Spleen (tissue), 11 donors: ENCODE results near the gene PRDM16. TPM values are rescaled to one million over a fixed set of nuclear protein-coding genes. Genes with fewer than 3 reads are reported as not detected.
"Not testable (repeated sequence)": the region's sequence is repeated elsewhere in the genome, so short reads cannot be mapped to it uniquely, and the experiment has no call there.

Experiments used
- DNase-seq: peaks from one replicate; pipeline ENCODE4 v3.0.0-alpha.2; 2020
- H3K27ac ChIP-seq, 8 donors: fragments of 200-600 bp; sonication (generic) in 7 of 8; 1 replicate in 4 of 8; 2 replicates in 4 of 8; pipeline versions ENCODE4 v1.5.0 to v1.8.0; 2016 to 2021; ENCODE audit warnings: inconsistent platforms in 4 of 8, mild to moderate bottlenecking in 4 of 8, moderate library complexity in 1 of 8
- H3K27me3 ChIP-seq, 7 donors: fragments of 200-600 bp; sonication (generic) in 6 of 7; replicated peaks in 1 of 7; 1 replicate in 4 of 7; 2 replicates in 3 of 7; pipeline versions ENCODE4 v1.5.0 to v1.8.0; 2016 to 2021; ENCODE audit warnings: inconsistent platforms in 3 of 7, mild to moderate bottlenecking in 1 of 7
- H3K36me3 ChIP-seq, 6 donors: fragments of 200-600 bp; sonication (generic) in 5 of 6; 1 replicate in 4 of 6; 2 replicates in 2 of 6; pipeline versions ENCODE4 v1.5.0 to v1.8.0; 2016 to 2021; ENCODE audit warnings: inconsistent platforms in 2 of 6
- H3K4me1 ChIP-seq, 6 donors: fragments of 200-600 bp; sonication (generic) in 5 of 6; 1 replicate in 3 of 6; 2 replicates in 3 of 6; pipeline versions ENCODE4 v1.5.0 to v1.8.0; 2016 to 2021; ENCODE audit warnings: inconsistent platforms in 3 of 6
- H3K4me3 ChIP-seq, 8 donors: fragments of 200-600 bp; sonication (generic) in 7 of 8; 1 replicate in 4 of 8; 2 replicates in 4 of 8; pipeline versions ENCODE4 v1.5.0 to v1.8.0; 2016 to 2021; ENCODE audit warnings: inconsistent platforms in 4 of 8, mild to moderate bottlenecking in 4 of 8, moderate library complexity in 2 of 8
- H3K9me3 ChIP-seq, 8 donors: fragments of 200-600 bp; sonication (generic) in 7 of 8; 1 replicate in 4 of 8; 2 replicates in 4 of 8; pipeline versions ENCODE4 v1.5.0 to v1.8.0; 2016 to 2021; ENCODE audit warnings: inconsistent platforms in 4 of 8
- POLR2A ChIP-seq, 3 donors: fragments of 450-650 bp; IDR thresholded peaks; one replicate each; pipeline ENCODE4 v1.5.1; 2017; ENCODE audit warnings: antibody characterized with exemption in 3 of 3, mild to moderate bottlenecking in 1 of 3
- POLR2AphosphoS5 ChIP-seq, 3 donors: sonication (generic); formaldehyde crosslinking; IDR thresholded peaks; one replicate each; pipeline ENCODE4 v1.5.1; 2017; ENCODE audit warnings: antibody characterized with exemption in 3 of 3
- WGBS, 5 donors: extraction: QIAGEN DNeasy Blood & Tissue Kit in 3 of 5; methylation state at CpG; one replicate each; pipeline versions ENCODE4 v1.1.5 to v1.1.7; 2013 to 2018; 5-methylcytosine and 5-hydroxymethylcytosine counted together
- intact Hi-C: fragments of 100-400 bp; cut with DNase I; formaldehyde crosslinking; loops from one replicate; pipeline ENCODE4 v1.15.0; 2023; ENCODE audit warnings: low total_unique reads
- polyA plus RNA-seq, 3 donors: library from polyadenylated mRNA; stranded (reverse); fragments of 200-250 nt; gene quantifications; one replicate each; pipeline ENCODE4 v1.2.1, GENCODE V29; 2013
- total RNA-seq, 7 donors: library from RNA; depleted of rRNA in 3 of 7; stranded (reverse); fragments of >200 nt in 3 of 7; fragmentation: NEBNext Ultra II Directional in 4 of 7; extraction: Animal tissue kit (Norgen Biotek cat#: 25700) in 4 of 7; gene quantifications; one replicate each; pipeline versions ENCODE4 v1.1.0 to v1.2.1, GENCODE V29; 2016 to 2021
- TF ChIP-seq, protein P1 (sequence below), 11 experiments: fragments of 200-600 bp in 7 of 11; fragments of 450-650 bp in 4 of 11; sonication (generic) in 4 of 11; IDR thresholded peaks in 8 of 11; conservative IDR thresholded peaks in 3 of 11; 1 replicate in 7 of 11; 2 replicates in 4 of 11; pipeline versions ENCODE4 v1.4.0 to v1.8.0; 2016 to 2021; ENCODE audit warnings: antibody characterized with exemption in 11 of 11, inconsistent platforms in 4 of 11, mild to moderate bottlenecking in 1 of 11
- donor health status: healthy with polysubstance abuse.
- donor health status: DM: no; HTN: no; CAD: no; lungs with moderate emphysema.
- donor health status: DM: no; HTN: no; CAD: no.
- donor health status: Bipolar disorder and iron deficiency.
- donor health status: healthy.
- donor health status: DM: no; HTN: no; CAD: no.
- donor health status: DM: yes; HTN: yes; CAD: no.

Gene PRDM16
- total and polyA plus RNA-seq, 10 donors, result 0.43 to 3.2 (median 1.4) TPM

- DNase-seq, result no peak
- H3K4me3 ChIP-seq, result no peak overlapping the region
- TF ChIP-seq, protein P1, sequence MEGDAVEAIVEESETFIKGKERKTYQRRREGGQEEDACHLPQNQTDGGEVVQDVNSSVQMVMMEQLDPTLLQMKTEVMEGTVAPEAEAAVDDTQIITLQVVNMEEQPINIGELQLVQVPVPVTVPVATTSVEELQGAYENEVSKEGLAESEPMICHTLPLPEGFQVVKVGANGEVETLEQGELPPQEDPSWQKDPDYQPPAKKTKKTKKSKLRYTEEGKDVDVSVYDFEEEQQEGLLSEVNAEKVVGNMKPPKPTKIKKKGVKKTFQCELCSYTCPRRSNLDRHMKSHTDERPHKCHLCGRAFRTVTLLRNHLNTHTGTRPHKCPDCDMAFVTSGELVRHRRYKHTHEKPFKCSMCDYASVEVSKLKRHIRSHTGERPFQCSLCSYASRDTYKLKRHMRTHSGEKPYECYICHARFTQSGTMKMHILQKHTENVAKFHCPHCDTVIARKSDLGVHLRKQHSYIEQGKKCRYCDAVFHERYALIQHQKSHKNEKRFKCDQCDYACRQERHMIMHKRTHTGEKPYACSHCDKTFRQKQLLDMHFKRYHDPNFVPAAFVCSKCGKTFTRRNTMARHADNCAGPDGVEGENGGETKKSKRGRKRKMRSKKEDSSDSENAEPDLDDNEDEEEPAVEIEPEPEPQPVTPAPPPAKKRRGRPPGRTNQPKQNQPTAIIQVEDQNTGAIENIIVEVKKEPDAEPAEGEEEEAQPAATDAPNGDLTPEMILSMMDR (IDR thresholded peaks at IDR 0.05 in 8 of 11, conservative IDR thresholded peaks at IDR 0.05 in 3 of 11), result no peak
- no peak for TF ChIP-seq POLR2AphosphoS5 (IDR thresholded peaks at IDR 0.05)
- TF ChIP-seq POLR2A (IDR thresholded peaks at IDR 0.05), result no peak
- H3K4me1 ChIP-seq, result peaks cover 0 to 13% (median 5%) of the 10 kb centered on the region in 6 donors
- intact Hi-C loops, result no loop called here
- H3K36me3 ChIP-seq, result no peaks in the 10 kb centered on the region
- peaks cover 0 to 55% (median 8%) of the 10 kb centered on the region in 7 donors for H3K27me3 ChIP-seq
- no peaks in the 10 kb centered on the region for H3K9me3 ChIP-seq
- no peak overlapping the region for H3K27ac ChIP-seq
- 84 to 88% (median 86%) methylated on average over 18 to 21 of the region's 21 CpGs for WGBS, 5 donors
Measured at GRCh38 chr1:3164671-3165070, 95.7 kb downstream of the PRDM16 start.

- peaks cover 0 to 18% (median 9%) of the 10 kb centered on the region in 6 donors for H3K4me1 ChIP-seq
- intact Hi-C loops, H3K27ac ChIP-seq, H3K4me3 ChIP-seq, H3K36me3 ChIP-seq, DNase-seq, H3K9me3 ChIP-seq: not testable (repeated sequence)
- peaks cover 0 to 57% (median 13%) of the 10 kb centered on the region in 7 donors for H3K27me3 ChIP-seq
- 84 to 100% (median 87%) methylated on average over 1 of the region's 1 CpG; no CpG with 5 or more reads in 1 of the 5 donors for WGBS, 5 donors
Measured at GRCh38 chr1:3165189-3165588, 96.2 kb downstream of the PRDM16 start.

- DNase-seq, result no peak
- TF ChIP-seq, protein P1 (IDR thresholded peaks at IDR 0.05 in 8 of 11, conservative IDR thresholded peaks at IDR 0.05 in 3 of 11), result no peak
- TF ChIP-seq POLR2AphosphoS5 (IDR thresholded peaks at IDR 0.05) (no peak), POLR2A (IDR thresholded peaks at IDR 0.05) (no peak)
- 85 to 94% (median 92%) methylated on average over 24 to 32 of the region's 32 CpGs for WGBS, 5 donors
- peaks cover 0 to 57% (median 19%) of the 10 kb centered on the region in 7 donors for H3K27me3 ChIP-seq
- H3K36me3 ChIP-seq, result no peaks in the 10 kb centered on the region
- no peak overlapping the region for H3K4me3 ChIP-seq
- H3K27ac ChIP-seq, result no peak overlapping the region
- no peaks in the 10 kb centered on the region for H3K9me3 ChIP-seq
- peaks cover 4 to 21% (median 16%) of the 10 kb centered on the region in 6 donors for H3K4me1 ChIP-seq
- intact Hi-C loops, result no loop called here
Measured at GRCh38 chr1:3166206-3166918, 97.4 kb downstream of the PRDM16 start.

DNA sequence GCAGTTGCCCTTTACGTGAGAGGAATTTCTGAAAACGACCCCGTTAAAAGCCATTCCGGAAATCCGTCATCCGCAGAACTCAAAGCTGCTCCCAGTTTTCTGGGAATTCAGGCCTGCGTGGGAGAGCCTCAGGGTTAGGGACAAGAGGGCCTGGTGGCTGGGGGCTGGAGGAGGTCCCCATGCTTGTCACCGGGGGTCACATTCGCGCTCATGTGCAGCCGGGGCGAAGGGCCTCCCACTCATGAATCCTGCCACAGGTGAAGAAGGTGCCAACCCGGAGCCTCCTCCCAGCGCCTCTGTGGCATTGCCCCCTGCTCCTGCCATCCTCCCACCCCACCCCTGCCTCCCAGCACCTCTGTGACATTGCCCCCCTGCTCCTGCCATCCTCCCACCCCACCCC is 98.3 kb downstream of the PRDM16 start:
- H3K4me1 ChIP-seq, result peaks cover 5 to 26% (median 19%) of the 10 kb centered on the region in 6 donors
- DNase-seq, result no peak
- WGBS, 5 donors, result 81 to 86% (median 85%) methylated on average over 10 to 14 of the region's 14 CpGs

More for the DNA sequence above, 98.3 kb downstream of the PRDM16 start:
- TF ChIP-seq POLR2A (IDR thresholded peaks at IDR 0.05) (no peak), POLR2AphosphoS5 (IDR thresholded peaks at IDR 0.05) (no peak)
- TF ChIP-seq, protein P1 (IDR thresholded peaks at IDR 0.05 in 8 of 11, conservative IDR thresholded peaks at IDR 0.05 in 3 of 11), result no peak
- no peaks in the 10 kb centered on the region for H3K36me3 ChIP-seq
- H3K9me3 ChIP-seq, result no peaks in the 10 kb centered on the region
- no peak overlapping the region for H3K27ac ChIP-seq
- H3K4me3 ChIP-seq, result no peak overlapping the region
- intact Hi-C loops, result no loop called here
- H3K27me3 ChIP-seq, result peaks cover 0 to 57% (median 24%) of the 10 kb centered on the region in 7 donors
